IMR-90 (cell line): ENCODE results near the gene SLC35F1. TPM values are rescaled to one million over a fixed set of nuclear protein-coding genes. Genes with fewer than 3 reads are reported as not detected.

ENCODE experiments used
- ATAC-seq: fragments of 200-7000 bp; cut with Tn5 transposase; 2 replicates; pipeline ENCODE4 v1.9.1; 2020; ENCODE audit warnings: low read depth, mild to moderate bottlenecking, moderate library complexity
- BruUV-seq: library from RNA; stranded (reverse); fragments of 400-500 nt; replicated peaks from 2 replicates; lab custom pipeline; 2021; lab: Mats Ljungman, UMichigan
- CTCF ChIA-PET: fragments of 300-600 bp; formaldehyde crosslinking; extraction: SDS; loops from one replicate; lab custom pipeline; 2021; ENCODE audit warnings: antibody characterized with exemption; lab: Yijun Ruan, JAX
- POLR2A ChIA-PET: fragments of 300-600 bp; sonication (Branson Sonifier 250); formaldehyde crosslinking; loops from one replicate; lab custom pipeline; 2022; ENCODE audit warnings: antibody characterized with exemption; ENCODE audit not compliant: unreplicated experiment; lab: Charles Lee
- DNase-seq: peaks from one replicate; pipeline ENCODE4 v3.0.0; 2013
- H2AFZ ChIP-seq: replicated peaks from 2 replicates; pipeline ENCODE3; 2013; ENCODE audit warnings: low read length, mild to moderate bottlenecking; ENCODE audit not compliant: poor library complexity
- H2AK5ac ChIP-seq: 2 replicates; pipeline ENCODE4 v1.6.1; 2013; ENCODE audit warnings: low read depth, low read length, inconsistent platforms
- H2AK9ac ChIP-seq: replicated peaks from 2 replicates; pipeline ENCODE3; 2013; ENCODE audit warnings: mild to moderate bottlenecking, low read depth, low read length, moderate library complexity; ENCODE audit not compliant: poor library complexity
- H2BK120ac ChIP-seq: 2 replicates; pipeline ENCODE4 v1.6.1; 2013; ENCODE audit warnings: low read depth, low read length, inconsistent platforms
- H2BK15ac ChIP-seq: 3 replicates; pipeline ENCODE4 v1.6.1; 2013; ENCODE audit warnings: low read depth, low read length, inconsistent platforms
- H2BK20ac ChIP-seq: 2 replicates; pipeline ENCODE4 v1.6.1; 2013; ENCODE audit warnings: low read depth, mild to moderate bottlenecking, inconsistent platforms, low read length, moderate library complexity
- H2BK5ac ChIP-seq: 2 replicates; pipeline ENCODE4 v1.6.1; 2013; ENCODE audit warnings: mild to moderate bottlenecking, low read depth, low read length, inconsistent platforms; ENCODE audit not compliant: poor library complexity, severe bottlenecking
- H3K14ac ChIP-seq: replicated peaks from 2 replicates; pipeline ENCODE4 v1.6.1; 2013; ENCODE audit warnings: low read depth, low read length, inconsistent platforms
- H3K18ac ChIP-seq: 2 replicates; pipeline ENCODE4 v1.6.1; 2013; ENCODE audit warnings: low read depth, low read length, control low read depth
- H3K23ac ChIP-seq: 2 replicates; pipeline ENCODE4 v1.6.1; 2013; ENCODE audit warnings: low read depth, low read length, inconsistent platforms
- H3K27ac ChIP-seq: 2 replicates; pipeline ENCODE4 v1.5.1; 2013; ENCODE audit warnings: mild to moderate bottlenecking, control low read depth, low read length; ENCODE audit not compliant: insufficient read depth
- H3K27me3 ChIP-seq: 2 replicates; pipeline ENCODE4 v1.6.1; 2013; ENCODE audit warnings: low read length; ENCODE audit not compliant: control insufficient read depth, insufficient read depth
- H3K36me3 ChIP-seq: 2 replicates; pipeline ENCODE4 v1.6.1; 2013; ENCODE audit warnings: low read length, mixed read lengths; ENCODE audit not compliant: control insufficient read depth, insufficient read depth
- H3K4ac ChIP-seq: 2 replicates; pipeline ENCODE4 v1.6.1; 2013; ENCODE audit warnings: low read depth, low read length, inconsistent platforms
- H3K4me1 ChIP-seq: 2 replicates; pipeline ENCODE4 v1.6.1; 2013; ENCODE audit warnings: low read length, mixed read lengths; ENCODE audit not compliant: control insufficient read depth, insufficient read depth
- H3K4me2 ChIP-seq: 2 replicates; pipeline ENCODE4 v1.6.1; 2013; ENCODE audit warnings: low read depth, mild to moderate bottlenecking, control low read depth, low read length, moderate library complexity
- H3K4me3 ChIP-seq: 2 replicates; pipeline ENCODE4 v1.5.1; 2013; ENCODE audit warnings: low read depth, mild to moderate bottlenecking, control low read depth, low read length, moderate library complexity; ENCODE audit not compliant: insufficient read depth
- H3K56ac ChIP-seq: 2 replicates; pipeline ENCODE4 v1.6.1; 2013; ENCODE audit warnings: low read length, inconsistent platforms; ENCODE audit not compliant: insufficient read depth; ENCODE audit errors: extremely low read depth
- H3K79me1 ChIP-seq, 2 experiments: 2 replicates each; pipeline ENCODE4 v1.6.1; 2013; ENCODE audit warnings: low read length in 2 of 2, inconsistent platforms in 1 of 2, low read depth in 1 of 2
- H3K9ac ChIP-seq: 2 replicates; pipeline ENCODE4 v1.6.1; 2013; ENCODE audit warnings: low read depth, low read length, control low read depth
- H3K9me1 ChIP-seq: 2 replicates; pipeline ENCODE4 v1.6.1; 2013; ENCODE audit warnings: low read length, inconsistent platforms; ENCODE audit not compliant: insufficient read depth
- H3K9me3 ChIP-seq: 2 replicates; pipeline ENCODE4 v1.6.1; 2013; ENCODE audit warnings: low read length; ENCODE audit not compliant: control insufficient read depth, insufficient read depth
- H4K20me1 ChIP-seq: 2 replicates; pipeline ENCODE4 v1.6.1; 2013; ENCODE audit warnings: low read length, inconsistent platforms; ENCODE audit not compliant: insufficient read depth
- H4K5ac ChIP-seq: 2 replicates; pipeline ENCODE4 v1.6.1; 2013; ENCODE audit warnings: mild to moderate bottlenecking, low read depth, low read length, control low read depth
- H4K8ac ChIP-seq, 2 experiments: 2 replicates each; pipeline ENCODE4 v1.6.1; 2013; ENCODE audit warnings: low read depth in 2 of 2, low read length in 2 of 2, control low read depth in 1 of 2, inconsistent platforms in 1 of 2
- H4K91ac ChIP-seq: 2 replicates; pipeline ENCODE4 v1.6.1; 2013; ENCODE audit warnings: low read depth, low read length, inconsistent platforms; ENCODE audit not compliant: insufficient read depth
- BHLHE40 ChIP-seq: fragments of 150-350 bp; IDR thresholded peaks from 2 replicates; pipeline ENCODE4 v1.6.1; 2016; ENCODE audit warnings: mild to moderate bottlenecking, low read depth, low read length
- CEBPB ChIP-seq: IDR thresholded peaks from 2 replicates; pipeline ENCODE4 v1.6.1; 2012; ENCODE audit warnings: low read depth, low read length, improper control_type of control experiment
- CHD1 ChIP-seq: IDR thresholded peaks from 2 replicates; pipeline ENCODE4 v1.6.1; 2012; ENCODE audit warnings: low read depth, low read length, improper control_type of control experiment
- CTCF ChIP-seq: conservative IDR thresholded peaks from 2 replicates; pipeline ENCODE4 v1.5.1; 2012; ENCODE audit warnings: mild to moderate bottlenecking, low read depth, low read length, improper control_type of control experiment
- FOS ChIP-seq: fragments of 150-350 bp; IDR thresholded peaks from 2 replicates; pipeline ENCODE4 v1.6.1; 2016; ENCODE audit warnings: low read depth, low read length
- MAFK ChIP-seq: IDR thresholded peaks from 2 replicates; pipeline ENCODE4 v1.6.1; 2012; ENCODE audit warnings: low read depth, low read length, improper control_type of control experiment
- NFE2L2 ChIP-seq: fragments of 150-350 bp; IDR thresholded peaks from 2 replicates; pipeline ENCODE4 v1.6.1; 2016; ENCODE audit warnings: low read depth, mild to moderate bottlenecking, low read length
- POLR2A ChIP-seq: IDR thresholded peaks from 2 replicates; pipeline ENCODE4 v1.6.1; 2012; ENCODE audit warnings: mild to moderate bottlenecking, low read depth, low read length
- RCOR1 ChIP-seq: IDR thresholded peaks from 2 replicates; pipeline ENCODE4 v1.6.1; 2012; ENCODE audit warnings: mild to moderate bottlenecking, low read length, improper control_type of control experiment; ENCODE audit not compliant: insufficient replicate concordance
- RFX5 ChIP-seq: IDR thresholded peaks from 2 replicates; pipeline ENCODE4 v1.8.0; 2012; ENCODE audit warnings: low read depth, mild to moderate bottlenecking, low read length, moderate library complexity
- WGBS, 2 experiments: methylation state at CpG; one replicate each; pipeline versions ENCODE4 v1.1.5 to v1.1.7; 2013; ENCODE audit warnings: missing lambda C conversion rate in 2 of 2; ENCODE audit not compliant: insufficient read length in 1 of 2; ENCODE audit errors: extremely low coverage in 2 of 2; 5-methylcytosine and 5-hydroxymethylcytosine counted together
- dilution Hi-C: fragments of 300-500 bp; cut with HindIII; formaldehyde crosslinking; loops from one replicate; pipeline ENCODE4 v1.14.3; 2018; ENCODE audit warnings: low sequenced_read_pairs; ENCODE audit not compliant: unreplicated experiment
- in situ Hi-C: fragments of 300-500 bp; cut with MboI; formaldehyde crosslinking; loops from 3 replicates; pipeline ENCODE4 v1.14.3; 2019; ENCODE audit warnings: low sequenced_read_pairs, inconsistent platforms, mixed read lengths
- intact Hi-C: fragments of 100-400 bp; cut with micrococcal nuclease; formaldehyde crosslinking; loops from 2 replicates; pipeline ENCODE4 v1.10.0; 2022
- polyA plus RNA-seq, 3 experiments: library from polyadenylated mRNA; depleted of rRNA; stranded (reverse); fragments of >200 nt; gene quantifications; 2 replicates each; pipeline ENCODE4 v1.2.3, GENCODE V29; 2012; ENCODE audit warnings: low replicate concordance in 1 of 3
- total RNA-seq: library from RNA; depleted of rRNA; stranded (reverse); fragments of >200 nt; gene quantifications from 2 replicates; pipeline ENCODE4 v1.2.3, GENCODE V29; 2012

SLC35F1 gene
- total and polyA plus RNA-seq, 2 of the 4 experiments (the other 2 are of a cell fraction) = not detected

GRCh38 chr6:118168421-118168820 lies 261.4 kb downstream of the SLC35F1 start:
- H2AK9ac ChIP-seq = no peak overlapping the region
- H3K36me3 ChIP-seq = no peaks in the 10 kb centered on the region
- no peaks in the 10 kb centered on the region for H3K9me3 ChIP-seq
- TF ChIP-seq RCOR1 (no peak), CHD1 (no peak), NFE2L2 (no peak), MAFK (no peak), CEBPB (no peak), POLR2A (no peak), CTCF (no peak), RFX5 (no peak), BHLHE40 (no peak), FOS (no peak)
- H3K4ac ChIP-seq = no peak overlapping the region
- no peak overlapping the region for H2BK20ac ChIP-seq
- H2BK15ac ChIP-seq = no peak overlapping the region
- H3K4me3 ChIP-seq = no peak overlapping the region
- WGBS, 2 experiments = no CpG with 5 or more reads among the region's 5 CpGs
- H3K4me1 ChIP-seq = no peaks in the 10 kb centered on the region
- H2BK120ac ChIP-seq = no peak overlapping the region
- H4K5ac ChIP-seq = no peak overlapping the region
- DNase-seq (no peak), ATAC-seq (no peak)
- in situ Hi-C loops = no loop called here
- H2AK5ac ChIP-seq = no peak overlapping the region
- no peaks in the 10 kb centered on the region for H3K9me1 ChIP-seq
- H3K9ac ChIP-seq = no peak overlapping the region
- no peak overlapping the region for H3K14ac ChIP-seq
- H4K8ac ChIP-seq = no peak overlapping the region
- no peak overlapping the region for H3K56ac ChIP-seq
- no peak overlapping the region for H3K23ac ChIP-seq
- H3K4me2 ChIP-seq = no peak overlapping the region
- H3K27me3 ChIP-seq = no peaks in the 10 kb centered on the region
- H2AFZ ChIP-seq = no peak overlapping the region
- no peak overlapping the region for H2BK5ac ChIP-seq
- H4K20me1 ChIP-seq = no peaks in the 10 kb centered on the region
- POLR2A ChIA-PET = no interaction called here
- dilution Hi-C loops = no loop called here
- H4K91ac ChIP-seq = no peak overlapping the region
- H3K27ac ChIP-seq = no peak overlapping the region
- no TSS peak for BruUV-seq
- intact Hi-C loops = no loop called here
- CTCF ChIA-PET = no interaction called here
- no peak overlapping the region for H3K18ac ChIP-seq
- no peaks in the 10 kb centered on the region for H3K79me1 ChIP-seq
